Smooth muscle cell (in vitro differentiated cells): ENCODE data around the gene DOCK2. TPM values are rescaled to one million over a fixed set of nuclear protein-coding genes. Genes with fewer than 3 reads are reported as not detected.
"Not testable (repeated sequence)": the region's sequence is repeated elsewhere in the genome, so short reads cannot be mapped to it uniquely, and the experiment has no call there.

Experiments used
- DNase-seq: peaks from one replicate; lab custom pipeline; 2025; ENCODE audit not compliant: unreplicated experiment; lab: John Stamatoyannopoulos, UW
- H2AFZ ChIP-seq: fragments of 200-600 bp; sonication (generic); 2 replicates; pipeline ENCODE4 v1.6.0; 2016; ENCODE audit warnings: antibody characterized with exemption, low read depth, mild to moderate bottlenecking
- H3F3A ChIP-seq: fragments of 200-600 bp; sonication (generic); 2 replicates; pipeline ENCODE4 v1.6.0; 2017; ENCODE audit warnings: antibody characterized with exemption, low read depth
- H3K27ac ChIP-seq: fragments of 200-600 bp; sonication (generic); 2 replicates; pipeline ENCODE4 v1.5.1; 2016; ENCODE audit warnings: low read depth, mild to moderate bottlenecking
- H3K27me3 ChIP-seq: fragments of 200-600 bp; sonication (generic); 2 replicates; pipeline ENCODE4 v1.6.1; 2016; ENCODE audit warnings: low read depth, mild to moderate bottlenecking
- H3K36me3 ChIP-seq: fragments of 200-600 bp; sonication (generic); 2 replicates; pipeline ENCODE4 v1.5.1; 2016; ENCODE audit warnings: low read depth
- H3K4me1 ChIP-seq: fragments of 200-600 bp; sonication (generic); 2 replicates; pipeline ENCODE4 v1.5.1; 2016; ENCODE audit warnings: low read depth
- H3K4me2 ChIP-seq: fragments of 200-600 bp; sonication (generic); 2 replicates; pipeline ENCODE4 v1.6.0; 2016; ENCODE audit warnings: mild to moderate bottlenecking
- H3K4me3 ChIP-seq: fragments of 200-600 bp; sonication (generic); 2 replicates; pipeline ENCODE4 v1.5.1; 2016; ENCODE audit warnings: mild to moderate bottlenecking
- H3K79me2 ChIP-seq: fragments of 200-600 bp; sonication (generic); 2 replicates; pipeline ENCODE4 v1.6.0; 2016; ENCODE audit warnings: low read depth, mild to moderate bottlenecking
- H3K9ac ChIP-seq: fragments of 200-600 bp; sonication (generic); 2 replicates; pipeline ENCODE4 v1.6.0; 2016; ENCODE audit warnings: low read depth
- H3K9me3 ChIP-seq: fragments of 200-600 bp; sonication (generic); replicated peaks from 2 replicates; pipeline ENCODE4 v1.5.1; 2016; ENCODE audit warnings: low read depth
- H4K20me1 ChIP-seq: fragments of 200-600 bp; sonication (generic); 2 replicates; pipeline ENCODE4 v1.6.0; 2016; ENCODE audit warnings: low read depth
- WGBS: methylation state at CpG from one replicate; pipeline ENCODE4 v1.1.7; 2016; ENCODE audit warnings: low lambda C conversion rate; 5-methylcytosine and 5-hydroxymethylcytosine counted together
- polyA plus RNA-seq: library from polyadenylated mRNA; unstranded; fragments of >200 nt; fragmentation: Nextera tagmentation; extraction: Ambion mirVana; gene quantifications from 2 replicates; pipeline ENCODE4 v1.2.1, GENCODE V29; 2016
- total RNA-seq: library from RNA; depleted of rRNA; stranded (reverse); fragments of >200 nt; gene quantifications from 2 replicates; pipeline ENCODE4 v1.2.3, GENCODE V29; 2014
- TF ChIP-seq, protein P1 (sequence below): fragments of 200-600 bp; sonication (generic); IDR thresholded peaks from 2 replicates; pipeline ENCODE4 v1.5.1; 2017; ENCODE audit warnings: borderline replicate concordance, mild to moderate bottlenecking, antibody characterized with exemption; ENCODE audit not compliant: insufficient read depth, poor library complexity, severe bottlenecking

DOCK2 gene
- total and polyA plus RNA-seq, 2 experiments from 2014 or later: 0.73 to 3.0 TPM

DNA sequence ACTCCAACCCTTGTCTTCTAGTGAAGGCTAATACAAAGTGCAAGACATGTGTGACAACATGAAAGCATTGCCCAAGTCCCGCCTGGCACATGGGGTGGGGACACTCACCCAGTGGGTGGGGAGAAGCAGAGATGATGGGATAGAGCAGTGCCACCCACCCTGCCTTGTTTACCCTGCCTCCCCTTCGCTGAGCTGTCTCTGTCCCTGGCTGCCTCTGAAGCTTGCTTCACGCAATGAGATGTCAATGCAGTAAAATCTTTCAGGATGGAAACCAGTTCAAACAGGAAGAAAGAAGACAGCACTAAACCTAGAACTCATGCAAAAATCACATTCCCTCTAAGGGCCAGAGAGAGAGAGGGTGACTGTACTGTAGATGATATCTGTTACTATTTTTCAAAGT lies 195.2 kb downstream of the DOCK2 start:
- Histone ChIP-seq H3K27ac (no peak overlapping the region), H3F3A (peaks cover 5% of the 10 kb centered on the region), H4K20me1 (no peaks in the 10 kb centered on the region), H2AFZ (no peak overlapping the region), H3K9me3 (no peaks in the 10 kb centered on the region), H3K9ac (no peak overlapping the region), H3K4me1 (no peaks in the 10 kb centered on the region), H3K27me3 (no peaks in the 10 kb centered on the region), H3K4me3 (no peak overlapping the region), H3K79me2 (no peaks in the 10 kb centered on the region), H3K36me3 (no peaks in the 10 kb centered on the region), H3K4me2 (no peak overlapping the region)
- WGBS: 83% methylated on average over 3 of the region's 3 CpGs
- DNase-seq: no peak
- TF ChIP-seq, protein P1, sequence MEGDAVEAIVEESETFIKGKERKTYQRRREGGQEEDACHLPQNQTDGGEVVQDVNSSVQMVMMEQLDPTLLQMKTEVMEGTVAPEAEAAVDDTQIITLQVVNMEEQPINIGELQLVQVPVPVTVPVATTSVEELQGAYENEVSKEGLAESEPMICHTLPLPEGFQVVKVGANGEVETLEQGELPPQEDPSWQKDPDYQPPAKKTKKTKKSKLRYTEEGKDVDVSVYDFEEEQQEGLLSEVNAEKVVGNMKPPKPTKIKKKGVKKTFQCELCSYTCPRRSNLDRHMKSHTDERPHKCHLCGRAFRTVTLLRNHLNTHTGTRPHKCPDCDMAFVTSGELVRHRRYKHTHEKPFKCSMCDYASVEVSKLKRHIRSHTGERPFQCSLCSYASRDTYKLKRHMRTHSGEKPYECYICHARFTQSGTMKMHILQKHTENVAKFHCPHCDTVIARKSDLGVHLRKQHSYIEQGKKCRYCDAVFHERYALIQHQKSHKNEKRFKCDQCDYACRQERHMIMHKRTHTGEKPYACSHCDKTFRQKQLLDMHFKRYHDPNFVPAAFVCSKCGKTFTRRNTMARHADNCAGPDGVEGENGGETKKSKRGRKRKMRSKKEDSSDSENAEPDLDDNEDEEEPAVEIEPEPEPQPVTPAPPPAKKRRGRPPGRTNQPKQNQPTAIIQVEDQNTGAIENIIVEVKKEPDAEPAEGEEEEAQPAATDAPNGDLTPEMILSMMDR: no peak

- no peak for DNase-seq
- no peaks in the 10 kb centered on the region for H3K79me2 ChIP-seq
- H3K36me3 ChIP-seq: no peaks in the 10 kb centered on the region
- no peak overlapping the region for H3K4me2 ChIP-seq
- H2AFZ ChIP-seq: no peak overlapping the region
- H3K27ac ChIP-seq: no peak overlapping the region
- H3K9ac ChIP-seq: no peak overlapping the region
- H4K20me1 ChIP-seq: no peaks in the 10 kb centered on the region
- peaks cover 5% of the 10 kb centered on the region for H3F3A ChIP-seq
- H3K4me1 ChIP-seq: no peaks in the 10 kb centered on the region
- H3K4me3 ChIP-seq: no peak overlapping the region
- no peaks in the 10 kb centered on the region for H3K27me3 ChIP-seq
- TF ChIP-seq, protein P1: no peak
- H3K9me3 ChIP-seq: no peaks in the 10 kb centered on the region
Measured at GRCh38 chr5:169832845-169833244, 195.8 kb downstream of the DOCK2 start.

DNA sequence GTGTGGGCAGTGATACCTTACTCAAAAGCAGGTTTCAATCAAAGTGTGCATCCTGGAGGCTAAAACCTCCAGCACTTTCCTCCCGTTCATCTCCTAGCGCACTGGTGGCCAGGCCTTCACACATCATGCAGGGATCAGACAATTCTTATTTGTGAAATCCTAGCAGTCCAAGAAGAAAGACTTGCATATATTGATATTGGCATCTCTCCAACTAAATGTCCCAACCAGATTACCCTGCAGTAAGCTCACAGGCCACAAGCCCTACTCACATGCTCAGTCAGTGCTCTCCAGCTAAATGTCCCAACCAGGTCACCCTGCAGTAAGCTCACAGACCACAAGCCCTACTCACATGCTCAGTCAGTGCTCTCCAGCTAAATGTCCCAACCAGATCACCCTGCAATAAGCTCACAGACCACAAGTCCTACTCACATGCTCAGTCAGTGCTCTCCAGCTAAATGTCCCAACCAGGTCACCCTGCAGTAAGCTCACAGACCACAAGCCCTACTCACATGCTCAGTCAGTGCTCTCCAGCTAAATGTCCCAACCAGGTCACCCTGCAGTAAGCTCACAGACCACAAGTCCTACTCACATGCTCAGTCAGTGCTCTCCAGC lies 196.7 kb downstream of the DOCK2 start:
- not testable (repeated sequence) for H3K9me3 ChIP-seq, H3K4me3 ChIP-seq, H3K4me1 ChIP-seq, H3K27me3 ChIP-seq, H3K36me3 ChIP-seq, H3K79me2 ChIP-seq, H4K20me1 ChIP-seq, H3K4me2 ChIP-seq, H3K9ac ChIP-seq, DNase-seq, H2AFZ ChIP-seq, H3F3A ChIP-seq
- WGBS: 86% methylated on average over 2 of the region's 2 CpGs
- peak overlapping the region; percentile 14 for H3K27ac ChIP-seq

- not testable (repeated sequence) for H3F3A ChIP-seq, H3K27me3 ChIP-seq, H3K4me3 ChIP-seq
Measured at GRCh38 chr5:169834540-169834939, 197.5 kb downstream of the DOCK2 start.

More at GRCh38 chr5:169834540-169834939, 197.5 kb downstream of the DOCK2 start:
- H3K27ac ChIP-seq: peak overlapping the region; percentile 61
- H3K4me1 ChIP-seq, DNase-seq, H3K4me2 ChIP-seq, H4K20me1 ChIP-seq, H2AFZ ChIP-seq, H3K79me2 ChIP-seq, H3K9ac ChIP-seq, H3K9me3 ChIP-seq, H3K36me3 ChIP-seq: not testable (repeated sequence)
- WGBS: 71% methylated on average over 1 of the region's 1 CpG
